NCI-H82 treated with DMSO at 0.1 percent for 48 hours (cell line): ENCODE data around the gene CBLB.

Experiments used
- DNase-seq: peaks from one replicate; lab custom pipeline; 2025; ENCODE audit not compliant: unreplicated experiment; lab: John Stamatoyannopoulos, UW

Gene CBLB

GRCh38 chr3:105647047-105647446 is 221.8 kb downstream of the CBLB start:
- DNase-seq = no peak

- DNase-seq = no peak
Observed at GRCh38 chr3:105639131-105639530, 229.7 kb downstream of the CBLB start.

GRCh38 chr3:105634708-105635107 is 234.1 kb downstream of the CBLB start:
- no peak for DNase-seq

- DNase-seq = no peak
Observed at GRCh38 chr3:105629718-105630117, 239.1 kb downstream of the CBLB start.

GRCh38 chr3:105626739-105627138 is 242.1 kb downstream of the CBLB start:
- DNase-seq = no peak

GRCh38 chr3:105622169-105622568 is 246.6 kb downstream of the CBLB start:
- no peak for DNase-seq

GRCh38 chr3:105620236-105620635 is 248.6 kb downstream of the CBLB start:
- no peak for DNase-seq

GRCh38 chr3:105619651-105620050 is 249.2 kb downstream of the CBLB start:
- DNase-seq = no peak

GRCh38 chr3:105618556-105618955 is 250.3 kb downstream of the CBLB start:
- DNase-seq = no peak

- DNase-seq = no peak
Observed at GRCh38 chr3:105616374-105617121, 252.3 kb downstream of the CBLB start.

- no peak for DNase-seq
Observed at GRCh38 chr3:105615814-105616213, 253.0 kb downstream of the CBLB start.

- no peak for DNase-seq
Observed at GRCh38 chr3:105614288-105615030, 254.4 kb downstream of the CBLB start.

GRCh38 chr3:105613120-105613519 is 255.7 kb downstream of the CBLB start:
- no peak for DNase-seq

- no peak for DNase-seq
Observed at GRCh38 chr3:105611304-105612192, 257.3 kb downstream of the CBLB start.

- no peak for DNase-seq
Observed at GRCh38 chr3:105610473-105610872, 258.3 kb downstream of the CBLB start.

- DNase-seq = no peak
Observed at GRCh38 chr3:105608623-105609022, 260.2 kb downstream of the CBLB start.

GRCh38 chr3:105606016-105606415 is 262.8 kb downstream of the CBLB start:
- no peak for DNase-seq
